GM21737 (cell line): ENCODE results near the gene RNF186.
A peak's percentile ranks its signal among the peaks of the same experiment; 100 is the strongest.
"Not testable (repeated sequence)": the region's sequence is repeated elsewhere in the genome, so short reads cannot be mapped to it uniquely, and the experiment has no call there.

Experiments
- ATAC-seq: cut with Tn5 transposase; IDR thresholded peaks from one replicate; pipeline ENCODE4 v1.9.1; 2021; ENCODE audit warnings: mild to moderate bottlenecking, moderate library complexity; ENCODE audit not compliant: unreplicated experiment

Gene RNF186

GRCh38 chr1:19825298-19825697, 10.2 kb upstream of the RNF186 start:
- no peak for ATAC-seq

DNA sequence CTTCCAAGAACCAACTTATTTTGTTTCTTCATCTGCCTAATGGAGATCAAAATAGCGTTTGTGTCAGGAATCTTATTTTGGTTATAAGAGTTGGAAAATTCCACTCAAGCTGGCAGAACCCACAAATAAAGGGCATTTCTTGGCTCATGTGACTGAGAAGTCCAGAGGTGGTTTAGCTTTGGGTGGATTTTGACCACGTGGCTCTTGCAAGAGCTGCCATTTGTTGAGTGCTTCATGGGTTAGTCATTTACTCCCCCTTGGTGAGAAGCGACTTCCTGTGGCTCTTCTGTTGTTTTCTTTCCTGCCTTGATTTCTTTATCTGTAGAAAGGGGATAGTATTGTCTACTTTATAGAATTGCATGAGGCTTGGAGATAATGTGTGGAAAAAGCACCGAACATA, 9.5 kb upstream of the RNF186 start:
- no peak for ATAC-seq

- no peak for ATAC-seq
Measured at GRCh38 chr1:19824036-19824435, 9.0 kb upstream of the RNF186 start.

- no peak for ATAC-seq
Measured at GRCh38 chr1:19819701-19820100, 4.6 kb upstream of the RNF186 start.

DNA sequence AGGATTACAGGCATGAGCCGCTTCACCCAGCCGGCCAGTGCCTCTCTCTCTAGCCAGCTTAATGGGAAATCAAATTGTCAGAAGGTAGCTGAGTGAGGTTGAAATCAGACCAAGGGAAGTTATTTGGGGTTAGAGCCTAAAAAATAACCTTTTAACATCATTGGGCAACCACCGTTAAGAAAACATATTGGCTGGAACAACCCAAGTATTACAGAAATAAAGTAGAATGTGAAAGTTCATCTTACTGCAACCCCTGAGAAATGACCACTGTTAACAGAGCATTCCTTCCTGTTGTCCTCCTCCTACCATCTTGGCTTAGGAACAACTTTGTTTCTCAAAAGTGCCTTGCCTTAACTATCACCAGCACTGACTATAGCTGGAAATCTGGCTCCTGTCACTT, 3.2 kb upstream of the RNF186 start:
- no peak for ATAC-seq

DNA sequence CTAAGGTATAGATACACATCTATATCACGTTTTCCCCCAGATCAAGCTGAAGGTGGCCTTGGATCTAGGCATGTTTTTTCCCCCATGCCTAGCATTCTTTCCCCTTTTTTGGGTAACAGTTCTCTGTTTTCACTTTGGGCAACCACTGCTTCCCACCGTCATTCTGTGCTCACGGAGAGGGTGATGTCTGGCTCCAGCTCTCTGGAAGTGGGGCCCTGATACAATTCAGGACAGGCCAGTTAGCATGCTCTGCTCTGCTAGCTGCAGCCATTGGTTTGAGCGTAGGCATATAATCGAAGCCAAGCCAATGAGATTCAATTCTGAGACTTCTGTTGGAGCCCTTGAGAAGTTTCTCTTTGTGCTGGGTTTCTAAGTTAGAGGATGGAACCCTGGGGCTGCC, 2.1 kb upstream of the RNF186 start:
- no peak for ATAC-seq

DNA sequence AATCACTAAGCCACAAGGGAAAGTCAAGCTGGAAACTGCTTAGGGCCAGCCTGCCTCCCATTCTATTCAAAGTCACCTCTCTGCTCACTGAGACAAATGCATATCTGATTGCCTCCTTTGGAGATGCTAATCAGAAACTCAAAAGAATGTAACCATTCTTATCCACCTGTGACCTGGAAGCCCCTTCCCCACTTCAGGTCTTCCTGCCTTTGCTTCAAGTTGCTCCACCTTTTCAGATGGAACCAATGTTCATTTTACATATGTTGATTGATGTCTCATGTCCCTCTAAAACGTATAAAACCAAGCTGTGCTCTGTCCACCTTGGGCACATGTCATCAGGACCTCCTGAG, 1.6 kb upstream of the RNF186 start:
- not testable (repeated sequence) for ATAC-seq

- no peak for ATAC-seq
Measured at GRCh38 chr1:19815801-19816736, 986 bp upstream of the RNF186 start.

DNA sequence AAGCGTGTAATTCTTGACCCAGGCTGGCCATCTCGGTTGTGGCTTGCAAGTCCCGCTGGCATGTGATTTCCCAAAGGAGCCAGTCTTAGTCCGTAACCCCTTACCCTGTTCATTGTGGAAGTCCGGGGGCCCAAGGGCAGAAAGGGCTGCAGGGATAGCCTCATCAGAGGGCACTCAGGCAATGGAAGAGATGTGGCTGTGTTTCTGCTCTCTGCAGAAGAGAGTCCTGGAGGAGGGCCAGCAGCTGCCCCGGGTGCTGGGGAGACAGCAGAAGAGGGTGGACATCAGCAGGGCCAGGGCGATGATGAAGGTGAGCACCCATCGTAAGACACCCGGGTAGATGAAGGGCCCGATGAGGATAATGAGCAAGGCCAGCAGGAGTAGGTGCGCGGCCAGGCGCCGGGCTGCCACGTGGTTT, 830 bp downstream of the RNF186 start:
- ATAC-seq = no peak

GRCh38 chr1:19813643-19813960, 1.5 kb downstream of the RNF186 start:
- no peak for ATAC-seq

DNA sequence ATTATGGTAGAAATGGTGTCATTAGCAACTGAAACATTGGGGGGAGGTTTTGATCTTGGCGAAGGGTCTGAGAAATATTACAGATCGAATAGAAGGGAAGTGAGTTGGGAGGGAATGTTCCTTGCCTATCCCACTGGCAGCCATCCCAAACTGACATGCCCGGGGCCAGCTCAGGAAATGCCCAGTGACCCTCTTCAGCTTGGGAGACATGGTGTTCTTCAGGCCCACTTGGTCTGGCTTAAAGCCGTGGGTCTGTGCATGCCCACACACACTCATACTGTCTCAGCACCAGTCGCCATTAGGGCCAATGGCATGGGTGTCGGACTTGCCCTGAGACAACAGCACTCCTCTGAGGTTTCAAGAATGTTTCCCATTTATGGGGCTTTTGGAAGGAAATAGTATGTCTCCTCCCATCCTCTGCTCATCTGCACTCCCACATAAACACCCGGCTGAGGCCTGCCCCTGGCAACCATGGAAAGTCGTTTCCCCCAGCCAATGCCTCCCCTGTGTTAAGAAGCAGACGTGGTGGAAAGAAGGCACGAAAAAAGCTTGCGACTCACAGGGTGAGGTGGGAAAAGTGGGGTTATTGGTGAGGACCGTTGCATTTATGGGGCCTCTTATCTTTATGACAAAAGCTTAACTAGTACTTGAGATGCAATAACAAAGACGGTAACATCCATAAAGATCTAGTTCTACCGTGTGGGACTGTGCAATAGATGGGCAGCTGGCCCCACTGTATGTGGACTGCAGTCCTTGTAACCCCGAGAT, 2.0 kb downstream of the RNF186 start:
- ATAC-seq = no peak

- ATAC-seq = no peak
Measured at GRCh38 chr1:19811206-19811851, 3.8 kb downstream of the RNF186 start.

- no peak for ATAC-seq
Measured at GRCh38 chr1:19809044-19809750, 5.9 kb downstream of the RNF186 start.

- no peak for ATAC-seq
Measured at GRCh38 chr1:19808351-19808750, 6.7 kb downstream of the RNF186 start.

DNA sequence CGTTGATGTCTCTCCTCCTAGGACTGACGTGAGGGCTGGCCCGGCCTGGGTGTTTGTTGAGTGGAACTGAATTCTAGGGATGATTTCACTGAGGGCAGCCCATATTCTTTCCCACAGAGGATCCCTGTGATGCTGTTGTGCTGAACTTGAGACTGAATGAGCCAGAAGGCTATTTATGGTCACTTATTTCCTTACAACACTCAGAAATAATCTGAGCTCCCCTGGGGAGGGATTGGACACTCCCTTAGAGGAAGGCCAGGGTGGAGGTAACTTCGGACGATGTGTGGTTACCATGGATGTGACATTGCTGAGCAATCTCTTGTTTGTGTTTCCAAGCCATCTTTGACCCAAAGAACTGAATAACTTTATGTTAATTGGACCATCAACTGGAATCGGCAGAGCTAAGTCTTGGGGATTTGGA, 10.2 kb downstream of the RNF186 start:
- ATAC-seq = no peak

DNA sequence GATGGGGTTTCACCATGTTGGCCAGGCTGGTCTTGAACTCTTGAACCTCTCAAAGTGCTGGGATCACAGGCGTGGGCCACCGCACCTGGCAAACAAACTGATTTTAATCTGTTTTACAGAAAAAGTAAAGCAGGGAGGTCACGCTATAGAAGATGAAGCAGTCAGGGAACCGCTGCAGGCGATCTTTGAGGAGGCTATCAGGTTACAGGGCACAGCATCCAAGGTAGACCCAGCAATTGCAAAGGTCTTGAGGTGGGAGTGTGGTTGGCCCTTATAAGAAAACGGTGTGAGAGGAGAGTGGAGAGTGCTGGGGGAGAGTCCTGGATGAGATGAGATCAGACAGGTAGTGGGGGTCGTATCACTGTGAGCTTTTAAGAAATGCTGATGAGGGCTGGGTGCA, 12.8 kb downstream of the RNF186 start:
- ATAC-seq = no peak

DNA sequence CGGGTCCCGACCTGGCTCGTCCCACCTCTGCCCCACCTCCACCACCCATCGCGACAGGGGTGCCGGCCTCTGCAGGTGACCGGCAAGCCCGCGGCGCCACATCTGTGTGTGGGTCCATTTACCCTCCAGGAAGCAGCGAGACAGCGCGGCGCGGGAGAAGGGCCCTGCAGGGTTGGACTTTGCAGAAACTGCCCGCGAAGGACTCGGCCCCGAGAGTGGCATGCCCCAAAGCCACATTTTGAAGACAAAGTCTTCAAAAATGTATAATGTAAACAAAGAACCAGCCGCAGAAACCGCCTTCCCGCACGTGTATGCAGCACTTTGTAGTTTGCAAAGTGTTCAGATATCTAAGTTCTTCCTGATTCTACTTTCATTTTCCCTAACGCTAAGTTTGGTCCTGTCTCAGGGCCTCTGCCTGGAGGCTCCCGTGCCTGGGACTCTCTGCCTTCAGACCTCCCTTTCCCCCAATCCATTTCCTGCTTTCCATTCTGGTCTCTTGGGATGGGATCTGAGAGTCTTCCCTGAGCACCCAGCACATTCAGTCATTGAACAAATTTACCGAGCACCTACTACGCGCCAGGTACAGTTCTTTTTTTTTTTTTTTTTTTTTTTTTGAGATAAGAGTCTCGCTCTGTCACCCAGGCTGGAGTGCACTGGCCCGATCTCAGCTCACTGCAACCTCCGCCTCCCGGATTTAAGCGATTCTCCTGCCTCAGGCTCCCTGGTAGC, 14.8 kb downstream of the RNF186 start:
- peak; percentile 36 for ATAC-seq

DNA sequence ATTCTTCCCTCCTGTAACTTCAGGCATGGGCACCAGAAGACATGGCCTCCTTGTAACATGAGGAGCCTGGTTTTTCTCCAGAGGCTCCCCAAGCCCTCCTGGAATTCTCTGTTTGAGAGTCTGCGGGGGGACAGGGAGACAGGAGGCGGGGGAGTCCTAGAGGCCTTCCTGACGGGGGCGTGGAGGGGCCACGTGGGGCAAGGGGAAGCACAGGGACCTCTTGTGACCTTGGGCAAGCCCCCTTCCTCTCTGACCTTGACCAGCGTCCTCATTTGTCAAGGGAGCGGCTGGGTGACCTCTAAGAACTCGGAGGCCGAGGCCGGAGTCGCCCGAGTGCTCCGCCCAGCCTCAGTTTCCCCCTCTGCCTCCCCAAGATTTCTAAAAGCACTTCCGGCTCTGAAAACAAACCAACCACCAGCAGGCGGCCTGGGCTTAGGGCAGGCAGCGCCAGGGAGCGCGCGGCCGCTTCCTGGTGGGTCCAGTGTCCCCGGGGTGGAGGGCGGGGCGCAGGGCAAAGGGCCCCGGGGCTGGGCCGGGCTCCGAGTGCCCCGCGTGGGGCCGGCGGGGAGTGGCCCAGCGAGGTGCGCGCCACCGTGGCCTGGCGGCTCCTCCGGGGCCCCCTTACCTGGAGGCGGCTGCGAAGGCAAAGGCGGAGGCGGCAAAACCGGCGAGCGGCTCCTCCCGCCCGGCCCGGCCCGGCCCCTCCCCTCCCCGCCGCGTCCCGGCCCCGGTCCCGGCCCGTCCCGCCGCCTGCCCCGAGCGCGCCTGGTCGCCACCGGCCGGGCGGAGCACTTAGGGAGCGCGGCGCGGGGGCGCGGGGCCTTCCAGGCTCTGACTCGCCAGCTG, 15.6 kb downstream of the RNF186 start, which contains the start of gene TMCO4:
TSS of gene TMCO4 (minus strand) at position 687 of the 846 bp plus-strand sequence. CDS start 19,158 bp downstream, outside the sequence.
- peak; percentile 54 for ATAC-seq

DNA sequence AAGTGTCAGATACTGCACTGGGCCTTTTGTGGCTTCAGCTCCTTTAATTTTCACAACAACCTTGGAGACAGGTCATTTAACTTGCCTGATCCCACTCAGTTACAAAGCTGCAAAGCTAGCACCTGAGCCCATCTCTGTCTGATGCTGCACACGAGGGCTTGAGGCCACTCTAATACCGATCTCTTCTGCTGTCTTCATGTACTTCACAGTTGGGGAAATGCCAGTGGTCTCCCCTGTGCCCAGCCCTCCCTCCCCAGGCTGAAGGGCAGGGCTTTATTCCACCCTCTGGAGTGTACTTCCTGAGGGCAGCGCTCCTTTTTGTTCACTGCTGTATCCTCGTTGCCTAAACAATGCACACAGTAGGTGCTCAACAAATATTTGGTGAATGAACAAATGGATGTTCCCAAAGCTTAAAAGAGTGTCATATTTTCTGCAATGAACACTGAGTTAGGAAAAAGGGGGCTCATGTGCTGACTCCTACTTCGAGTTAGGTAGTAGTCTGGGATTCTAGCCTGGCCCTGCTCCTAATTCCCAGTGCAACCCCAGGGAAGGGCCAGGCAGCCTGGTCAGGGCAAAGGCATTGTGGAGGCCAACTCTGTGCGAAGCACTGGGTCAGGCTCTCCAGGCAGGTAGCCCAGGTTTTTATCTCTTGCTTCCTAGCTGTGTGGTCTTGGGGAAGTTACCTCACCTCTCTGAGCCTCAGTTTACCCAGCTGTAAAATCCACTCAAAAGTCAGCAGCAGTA, 16.4 kb downstream of the RNF186 start:
- ATAC-seq = no peak
